ENCODE data around the gene ADGRB3.
"Not testable (repeated sequence)": the region's sequence is repeated elsewhere in the genome, so short reads cannot be mapped to it uniquely, and the experiment has no call there.

DNA sequence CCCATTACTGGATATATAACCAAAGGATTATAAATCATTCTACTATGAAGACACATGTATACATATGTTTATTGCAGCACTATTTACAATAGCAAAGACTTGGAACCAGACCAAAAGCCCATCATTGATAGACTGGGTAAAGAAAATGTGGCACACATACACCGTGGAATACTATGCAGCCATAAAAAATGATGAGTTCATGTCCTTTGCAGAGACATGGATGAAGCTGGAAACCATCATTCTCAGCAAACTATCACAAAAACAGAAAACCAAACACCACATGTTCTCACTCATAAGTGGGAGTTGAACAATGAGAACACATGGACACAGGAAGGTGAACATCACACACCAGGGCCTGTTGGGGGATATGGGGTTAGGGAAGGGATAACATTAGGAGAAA is 109.3 kb downstream of the ADGRB3 start:
- TF ChIP-seq, protein P1, sequence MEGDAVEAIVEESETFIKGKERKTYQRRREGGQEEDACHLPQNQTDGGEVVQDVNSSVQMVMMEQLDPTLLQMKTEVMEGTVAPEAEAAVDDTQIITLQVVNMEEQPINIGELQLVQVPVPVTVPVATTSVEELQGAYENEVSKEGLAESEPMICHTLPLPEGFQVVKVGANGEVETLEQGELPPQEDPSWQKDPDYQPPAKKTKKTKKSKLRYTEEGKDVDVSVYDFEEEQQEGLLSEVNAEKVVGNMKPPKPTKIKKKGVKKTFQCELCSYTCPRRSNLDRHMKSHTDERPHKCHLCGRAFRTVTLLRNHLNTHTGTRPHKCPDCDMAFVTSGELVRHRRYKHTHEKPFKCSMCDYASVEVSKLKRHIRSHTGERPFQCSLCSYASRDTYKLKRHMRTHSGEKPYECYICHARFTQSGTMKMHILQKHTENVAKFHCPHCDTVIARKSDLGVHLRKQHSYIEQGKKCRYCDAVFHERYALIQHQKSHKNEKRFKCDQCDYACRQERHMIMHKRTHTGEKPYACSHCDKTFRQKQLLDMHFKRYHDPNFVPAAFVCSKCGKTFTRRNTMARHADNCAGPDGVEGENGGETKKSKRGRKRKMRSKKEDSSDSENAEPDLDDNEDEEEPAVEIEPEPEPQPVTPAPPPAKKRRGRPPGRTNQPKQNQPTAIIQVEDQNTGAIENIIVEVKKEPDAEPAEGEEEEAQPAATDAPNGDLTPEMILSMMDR (IDR thresholded peaks at IDR 0.05; ENCODE audit: low read length) = not testable (repeated sequence)
- TF ChIP-seq EZH2 (IDR thresholded peaks at IDR 0.05; ENCODE audit: borderline replicate concordance, low read length) = not testable (repeated sequence)
